GM12878 (cell line): ENCODE measurements around the gene CCDC8. TPM values are rescaled to one million over a fixed set of nuclear protein-coding genes. Genes with fewer than 3 reads are reported as not detected.

ENCODE experiments used
- ATAC-seq: fragments of 200-7000 bp; cut with Tn5 transposase; 3 replicates; pipeline ENCODE4 v1.9.1; 2020; ENCODE audit warnings: mild to moderate bottlenecking, moderate library complexity
- BruUV-seq: library from RNA; stranded (reverse); fragments of 400-500 nt; replicated peaks from 2 replicates; lab custom pipeline; 2021; lab: Mats Ljungman, UMichigan
- CTCF ChIA-PET: fragments of 300-600 bp; sonication (Branson Sonifier 250); formaldehyde crosslinking; extraction: SDS; loops from one replicate; lab custom pipeline; 2021; ENCODE audit warnings: inconsistent platforms; lab: Yijun Ruan, JAX
- POLR2A ChIA-PET: fragments of 350-600 bp; formaldehyde crosslinking; extraction: SDS; loops from one replicate; lab custom pipeline; 2021; ENCODE audit warnings: inconsistent platforms; lab: Charles Lee
- RAD21 ChIA-PET: fragments of 300-600 bp; sonication (Branson Sonifier 250); formaldehyde crosslinking; loops from one replicate; lab custom pipeline; 2023; ENCODE audit warnings: antibody characterized with exemption; ENCODE audit not compliant: unreplicated experiment; lab: Charles Lee
- SMC1A ChIA-PET: fragments of 300-600 bp; sonication (Branson Sonifier 250); formaldehyde crosslinking; loops from one replicate; lab custom pipeline; 2023; ENCODE audit not compliant: unreplicated experiment, uncharacterized antibody; lab: Charles Lee
- DNase-seq: peaks from one replicate; pipeline ENCODE4 v3.0.0-alpha.2; 2011; ENCODE audit warnings: low read depth, low spot score
- FAIRE-seq: peaks from 3 replicates; lab custom pipeline; 2011; peaks lifted over from hg19 to GRCh38; lab: Jason Lieb, UNC
- H2AFZ ChIP-seq: 2 replicates; pipeline ENCODE4 v1.6.0; 2011; ENCODE audit warnings: low read depth, low read length, control low read depth; ENCODE audit not compliant: control insufficient read depth
- H3K27ac ChIP-seq: 2 replicates; pipeline ENCODE4 v1.5.1; 2011; ENCODE audit warnings: control low read depth; ENCODE audit not compliant: control insufficient read depth, insufficient read depth
- H3K27me3 ChIP-seq, 2 experiments: replicated peaks in 1 of 2; 2 replicates each; pipeline versions ENCODE4 v1.6.0 to v1.6.1; 2011; ENCODE audit warnings: low read length in 1 of 2; ENCODE audit not compliant: control insufficient read depth in 2 of 2, insufficient read depth in 2 of 2
- H3K36me3 ChIP-seq, 2 experiments: 2 replicates each; pipeline ENCODE4 v1.5.1; 2011; ENCODE audit warnings: low read length in 1 of 2; ENCODE audit not compliant: control insufficient read depth in 2 of 2, insufficient read depth in 2 of 2
- H3K4me1 ChIP-seq: 2 replicates; pipeline ENCODE4 v1.6.1; 2011; ENCODE audit warnings: mild to moderate bottlenecking, low read length, moderate library complexity, mixed read lengths; ENCODE audit not compliant: control insufficient read depth, insufficient read depth
- H3K4me2 ChIP-seq: 2 replicates; pipeline ENCODE4 v1.6.0; 2011; ENCODE audit warnings: control low read depth; ENCODE audit not compliant: control insufficient read depth, insufficient read depth
- H3K4me3 ChIP-seq: fragments of 200-600 bp; sonication (generic); 2 replicates; pipeline ENCODE4 v1.5.1; 2016
- H3K79me2 ChIP-seq: 2 replicates; pipeline ENCODE4 v1.6.0; 2011; ENCODE audit warnings: low read length; ENCODE audit not compliant: control insufficient read depth, insufficient read depth
- H3K9ac ChIP-seq: 2 replicates; pipeline ENCODE4 v1.8.0; 2011; ENCODE audit warnings: low read length, control low read depth, mixed read lengths; ENCODE audit not compliant: control insufficient read depth, insufficient read depth
- H3K9me3 ChIP-seq: replicated peaks from 3 replicates; pipeline ENCODE4 v1.5.1; 2011; ENCODE audit warnings: mild to moderate bottlenecking, low read length; ENCODE audit not compliant: control insufficient read depth, insufficient read depth
- H4K20me1 ChIP-seq: 2 replicates; pipeline ENCODE4 v1.6.0; 2011; ENCODE audit not compliant: control insufficient read depth, insufficient read depth
- CREM ChIP-seq: IDR thresholded peaks from 2 replicates; pipeline ENCODE4 v1.6.1; 2014; ENCODE audit warnings: antibody characterized with exemption, low read depth
- HSF1 ChIP-seq: fragments of 150-350 bp; IDR thresholded peaks from 2 replicates; pipeline ENCODE4 v1.6.1; 2014; ENCODE audit warnings: mild to moderate bottlenecking, low read depth, low read length
- MLLT1 ChIP-seq: fragments of 450-650 bp; IDR thresholded peaks from 2 replicates; pipeline ENCODE4 v1.6.1; 2016; ENCODE audit warnings: mild to moderate bottlenecking
- MYB ChIP-seq: fragments of 150-350 bp; IDR thresholded peaks from 2 replicates; pipeline ENCODE4 v1.6.1; 2014; ENCODE audit warnings: mild to moderate bottlenecking, low read depth, low read length, borderline replicate concordance
- NFIC ChIP-seq: IDR thresholded peaks from 2 replicates; pipeline ENCODE4 v1.6.1; 2012; ENCODE audit warnings: low read depth, mild to moderate bottlenecking, inconsistent platforms, low read length, moderate library complexity
- PAX8 ChIP-seq: fragments of 450-650 bp; IDR thresholded peaks from 2 replicates; pipeline ENCODE4 v1.6.1; 2017; ENCODE audit warnings: mild to moderate bottlenecking, moderate library complexity
- RCOR1 ChIP-seq: conservative IDR thresholded peaks from 2 replicates; pipeline ENCODE4 v1.6.1; 2012; ENCODE audit warnings: low read depth, low read length, improper control_type of control experiment
- SIX5 ChIP-seq: IDR thresholded peaks from 2 replicates; pipeline ENCODE4 v1.6.1; 2011; ENCODE audit warnings: mild to moderate bottlenecking, low read depth, low read length, moderate library complexity; ENCODE audit not compliant: severe bottlenecking
- SP1 ChIP-seq: IDR thresholded peaks from one replicate; pipeline ENCODE4 v1.6.1; 2011; ENCODE audit warnings: low read depth, low read length
- TBL1XR1 ChIP-seq: IDR thresholded peaks from 2 replicates; pipeline ENCODE4 v1.6.1; 2012; ENCODE audit warnings: low read depth, low read length, improper control_type of control experiment
- WGBS: methylation state at CpG from one replicate; pipeline ENCODE4 v1.1.6; 2016; ENCODE audit warnings: low lambda C conversion rate; ENCODE audit not compliant: insufficient replicate concordance, insufficient coverage; ENCODE audit errors: missing lambda C conversion rate; 5-methylcytosine and 5-hydroxymethylcytosine counted together
- in situ Hi-C: fragments of 300-500 bp; cut with MboI; formaldehyde crosslinking; loops from 9 replicates; pipeline ENCODE4 v1.14.3; 2018; ENCODE audit warnings: mixed read lengths
- intact Hi-C: fragments of 100-400 bp; cut with micrococcal nuclease; formaldehyde crosslinking; loops from one replicate; pipeline ENCODE4 v1.14.2; 2022; ENCODE audit not compliant: unreplicated experiment
- polyA plus RNA-seq, 11 experiments: library from polyadenylated mRNA; depleted of rRNA in 4 of 11; unstranded in 6 of 11; stranded (reverse) in 5 of 11; fragments of >200 nt; fragmentation: Nextera tagmentation in 4 of 11; fragmentation: Illumina TruSeq in 1 of 11; extraction: Ambion mirVana in 4 of 11; extraction: Trizol in 1 of 11; gene quantifications; 1 replicate in 1 of 11; 2 replicates in 10 of 11; pipeline versions ENCODE4 v1.2.1 to v1.2.3, GENCODE V29; 2011 to 2016; ENCODE audit warnings: inconsistent platforms in 2 of 11, missing spikeins in 2 of 11, low read depth in 1 of 11
- total RNA-seq, 4 experiments: library from RNA; depleted of rRNA in 3 of 4; stranded (reverse); fragments of >200 nt in 3 of 4; fragmentation: Illumina TruSeq in 1 of 4; extraction: Trizol in 1 of 4; gene quantifications; 2 replicates each; pipeline versions ENCODE4 v1.2.1 to v1.2.3, GENCODE V29; 2013 to 2021
- TF ChIP-seq, protein P1 (sequence below): fragments of 450-650 bp; IDR thresholded peaks from 2 replicates; pipeline ENCODE4 v1.6.1; 2017; ENCODE audit warnings: borderline replicate concordance
- TF ChIP-seq, protein P2 (sequence below): IDR thresholded peaks from 2 replicates; pipeline ENCODE4 v1.6.1; 2012; ENCODE audit warnings: mild to moderate bottlenecking, low read depth, low read length
- TF ChIP-seq, protein P3 (sequence below): IDR thresholded peaks from 2 replicates; pipeline ENCODE4 v1.6.1; 2012; ENCODE audit warnings: low read depth, low read length, improper control_type of control experiment

CCDC8 gene
- total and polyA plus RNA-seq, 10 of the 15 experiments (the other 5 are each of a cell fraction or from before 2014, with no cell fraction given), result under 0.01 to 0.15 (median 0.05) TPM; not detected in 5

GRCh38 chr19:46364359-46364758 is 49.0 kb downstream of the CCDC8 start:
- Histone ChIP-seq H3K27me3 (no peaks in the 10 kb centered on the region), H3K9ac (no peak overlapping the region), H3K4me1 (no peaks in the 10 kb centered on the region), H3K4me2 (no peak overlapping the region), H3K9me3 (no peaks in the 10 kb centered on the region), H3K79me2 (peaks cover 10% of the 10 kb centered on the region), H3K36me3 (peaks cover 19 to 22% of the 10 kb centered on the region in 2 experiments), H2AFZ (no peak overlapping the region), H4K20me1 (no peaks in the 10 kb centered on the region), H3K27ac (no peak overlapping the region), H3K4me3 (no peak overlapping the region)
- DNase-seq (no peak), ATAC-seq (no peak), FAIRE-seq (no peak)
- intact Hi-C loops (no loop called here), in situ Hi-C loops (no loop called here)
- TF ChIP-seq, protein P1, sequence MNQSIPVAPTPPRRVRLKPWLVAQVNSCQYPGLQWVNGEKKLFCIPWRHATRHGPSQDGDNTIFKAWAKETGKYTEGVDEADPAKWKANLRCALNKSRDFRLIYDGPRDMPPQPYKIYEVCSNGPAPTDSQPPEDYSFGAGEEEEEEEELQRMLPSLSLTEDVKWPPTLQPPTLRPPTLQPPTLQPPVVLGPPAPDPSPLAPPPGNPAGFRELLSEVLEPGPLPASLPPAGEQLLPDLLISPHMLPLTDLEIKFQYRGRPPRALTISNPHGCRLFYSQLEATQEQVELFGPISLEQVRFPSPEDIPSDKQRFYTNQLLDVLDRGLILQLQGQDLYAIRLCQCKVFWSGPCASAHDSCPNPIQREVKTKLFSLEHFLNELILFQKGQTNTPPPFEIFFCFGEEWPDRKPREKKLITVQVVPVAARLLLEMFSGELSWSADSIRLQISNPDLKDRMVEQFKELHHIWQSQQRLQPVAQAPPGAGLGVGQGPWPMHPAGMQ, result no peak
- TF ChIP-seq PAX8, result no peak
- no peak for TF ChIP-seq TBL1XR1
- no peak for TF ChIP-seq MYB
- no peak for TF ChIP-seq CREM
- no peak for TF ChIP-seq SP1
- no peak for TF ChIP-seq MLLT1
- TF ChIP-seq SIX5, result no peak
- TF ChIP-seq, protein P2, sequence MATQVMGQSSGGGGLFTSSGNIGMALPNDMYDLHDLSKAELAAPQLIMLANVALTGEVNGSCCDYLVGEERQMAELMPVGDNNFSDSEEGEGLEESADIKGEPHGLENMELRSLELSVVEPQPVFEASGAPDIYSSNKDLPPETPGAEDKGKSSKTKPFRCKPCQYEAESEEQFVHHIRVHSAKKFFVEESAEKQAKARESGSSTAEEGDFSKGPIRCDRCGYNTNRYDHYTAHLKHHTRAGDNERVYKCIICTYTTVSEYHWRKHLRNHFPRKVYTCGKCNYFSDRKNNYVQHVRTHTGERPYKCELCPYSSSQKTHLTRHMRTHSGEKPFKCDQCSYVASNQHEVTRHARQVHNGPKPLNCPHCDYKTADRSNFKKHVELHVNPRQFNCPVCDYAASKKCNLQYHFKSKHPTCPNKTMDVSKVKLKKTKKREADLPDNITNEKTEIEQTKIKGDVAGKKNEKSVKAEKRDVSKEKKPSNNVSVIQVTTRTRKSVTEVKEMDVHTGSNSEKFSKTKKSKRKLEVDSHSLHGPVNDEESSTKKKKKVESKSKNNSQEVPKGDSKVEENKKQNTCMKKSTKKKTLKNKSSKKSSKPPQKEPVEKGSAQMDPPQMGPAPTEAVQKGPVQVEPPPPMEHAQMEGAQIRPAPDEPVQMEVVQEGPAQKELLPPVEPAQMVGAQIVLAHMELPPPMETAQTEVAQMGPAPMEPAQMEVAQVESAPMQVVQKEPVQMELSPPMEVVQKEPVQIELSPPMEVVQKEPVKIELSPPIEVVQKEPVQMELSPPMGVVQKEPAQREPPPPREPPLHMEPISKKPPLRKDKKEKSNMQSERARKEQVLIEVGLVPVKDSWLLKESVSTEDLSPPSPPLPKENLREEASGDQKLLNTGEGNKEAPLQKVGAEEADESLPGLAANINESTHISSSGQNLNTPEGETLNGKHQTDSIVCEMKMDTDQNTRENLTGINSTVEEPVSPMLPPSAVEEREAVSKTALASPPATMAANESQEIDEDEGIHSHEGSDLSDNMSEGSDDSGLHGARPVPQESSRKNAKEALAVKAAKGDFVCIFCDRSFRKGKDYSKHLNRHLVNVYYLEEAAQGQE, result no peak
- TF ChIP-seq RCOR1, result no peak
- TF ChIP-seq, protein P3, sequence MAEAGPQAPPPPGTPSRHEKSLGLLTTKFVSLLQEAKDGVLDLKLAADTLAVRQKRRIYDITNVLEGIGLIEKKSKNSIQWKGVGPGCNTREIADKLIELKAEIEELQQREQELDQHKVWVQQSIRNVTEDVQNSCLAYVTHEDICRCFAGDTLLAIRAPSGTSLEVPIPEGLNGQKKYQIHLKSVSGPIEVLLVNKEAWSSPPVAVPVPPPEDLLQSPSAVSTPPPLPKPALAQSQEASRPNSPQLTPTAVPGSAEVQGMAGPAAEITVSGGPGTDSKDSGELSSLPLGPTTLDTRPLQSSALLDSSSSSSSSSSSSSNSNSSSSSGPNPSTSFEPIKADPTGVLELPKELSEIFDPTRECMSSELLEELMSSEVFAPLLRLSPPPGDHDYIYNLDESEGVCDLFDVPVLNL, result no peak
- TF ChIP-seq HSF1, result no peak
- no peak for TF ChIP-seq NFIC
- ChIA-PET SMC1A (interaction anchor here (0.6 kb wide), 2 partner anchors 17 to 338 kb away, joined by 3 read pairs; no protein-coding TSS in a partner anchor), RAD21 (no interaction called here), POLR2A (interaction anchor here (0.5 to 0.6 kb wide), 3 partner anchors 82 to 594 kb away, joined by 3 to 4 read pairs (median 3); no protein-coding TSS in a partner anchor), CTCF (interaction anchor here (1.0 kb wide), 1 partner anchor 8 kb away, joined by 3 read pairs; no protein-coding TSS in a partner anchor)
- WGBS, result 100% methylated on average over 2 of the region's 2 CpGs
- BruUV-seq, result no TSS peak
